Cardiac fibroblast (primary cell): ENCODE results near the gene NRXN3.

Source experiments
- DNase-seq, 2 donors: peaks; one replicate each; pipeline versions ENCODE4 v3.0.0 to v3.0.0-alpha.2; 2010; ENCODE audit warnings: low read depth in 2 of 2
- H3K4me3 ChIP-seq, 2 donors: replicated peaks in 1 of 2; 1 replicate in 1 of 2; 2 replicates in 1 of 2; pipeline ENCODE4 v1.5.1; 2011; ENCODE audit warnings: low read depth in 2 of 2, low read length in 2 of 2, mild to moderate bottlenecking in 2 of 2, moderate library complexity in 1 of 2
- CTCF ChIP-seq: IDR thresholded peaks from one replicate; pipeline ENCODE4 v1.5.1; 2011; ENCODE audit warnings: low read depth, mild to moderate bottlenecking, low read length, inconsistent platforms

NRXN3 gene

DNA sequence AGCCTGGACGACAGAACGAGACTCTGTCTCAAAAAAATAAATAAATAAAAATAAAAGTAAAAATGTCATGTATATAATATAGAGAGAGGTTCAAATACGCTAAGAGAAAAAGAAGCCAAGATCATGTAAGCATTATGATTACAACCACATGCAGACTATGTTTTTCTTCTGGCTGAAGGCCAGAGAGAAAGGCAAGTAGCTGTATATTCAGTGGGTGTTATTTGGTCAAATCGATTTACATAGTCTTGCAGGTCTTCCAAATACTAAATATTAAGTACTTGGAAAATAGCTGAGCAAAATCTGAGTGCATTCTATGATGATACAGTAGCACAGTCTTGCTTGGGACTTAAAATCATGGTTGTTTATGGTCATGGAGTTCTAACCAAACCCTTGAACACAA, 1283.1 kb downstream of the NRXN3 start:
- peak in 1 of 2 donors; percentile 4 for DNase-seq
- TF ChIP-seq CTCF, result no peak
- H3K4me3 ChIP-seq, result no peak overlapping the region

GRCh38 chr14:79464468-79464867, 1294.3 kb downstream of the NRXN3 start:
- no peak for DNase-seq
- no peak overlapping the region for H3K4me3 ChIP-seq
- TF ChIP-seq CTCF, result no peak

DNA sequence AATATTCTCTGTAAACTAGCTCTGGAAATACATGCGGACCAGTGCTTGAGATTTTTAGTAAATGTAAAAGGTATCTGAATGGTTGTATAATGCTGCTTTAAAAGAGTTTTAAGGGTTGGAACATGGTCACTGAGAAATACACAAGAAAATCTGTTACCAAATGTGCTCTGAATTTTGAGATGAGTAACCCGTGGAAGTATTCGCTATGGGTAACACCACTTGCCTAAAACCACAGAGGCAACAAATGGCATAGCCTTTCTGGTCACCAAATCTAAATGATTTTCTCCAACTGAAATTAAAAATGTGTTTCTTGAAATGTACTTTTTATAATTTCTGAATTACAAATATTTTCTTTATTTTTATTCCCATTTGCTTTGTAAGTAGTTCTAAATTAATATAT, 1295.5 kb downstream of the NRXN3 start:
- TF ChIP-seq CTCF, result no peak
- DNase-seq, result no peak
- H3K4me3 ChIP-seq, result no peak overlapping the region

DNA sequence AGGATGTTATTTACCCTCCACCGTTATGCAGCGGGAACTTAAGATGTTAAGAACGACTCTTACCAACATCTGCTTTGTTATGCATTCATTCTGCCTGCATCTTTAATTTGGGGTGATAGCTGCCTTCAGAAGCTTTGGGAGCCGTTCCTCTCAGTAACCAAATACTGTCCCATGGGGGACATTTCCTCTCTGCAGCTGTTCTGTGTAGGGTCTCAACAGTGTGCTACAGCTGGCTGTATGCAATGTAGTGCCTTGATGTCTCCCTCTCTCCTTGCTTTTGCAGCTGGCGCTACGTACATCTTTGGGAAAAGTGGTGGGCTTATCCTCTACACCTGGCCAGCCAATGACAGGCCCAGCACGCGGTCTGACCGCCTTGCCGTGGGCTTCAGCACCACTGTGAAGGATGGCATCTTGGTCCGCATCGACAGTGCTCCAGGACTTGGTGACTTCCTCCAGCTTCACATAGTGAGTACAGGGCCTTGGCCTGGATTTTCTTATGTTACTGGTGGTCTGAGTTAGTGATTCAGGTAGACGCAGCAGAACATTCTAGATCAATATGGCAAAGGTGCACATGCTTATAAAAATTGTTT, 1296.9 kb downstream of the NRXN3 start:
- H3K4me3 ChIP-seq, result no peak overlapping the region
- no peak for TF ChIP-seq CTCF
- no peak for DNase-seq

- no peak for TF ChIP-seq CTCF
- DNase-seq, result peak in 1 of 2 donors; percentile 11
- no peak overlapping the region for H3K4me3 ChIP-seq
Measured at GRCh38 chr14:79467835-79468234, 1297.7 kb downstream of the NRXN3 start.

DNA sequence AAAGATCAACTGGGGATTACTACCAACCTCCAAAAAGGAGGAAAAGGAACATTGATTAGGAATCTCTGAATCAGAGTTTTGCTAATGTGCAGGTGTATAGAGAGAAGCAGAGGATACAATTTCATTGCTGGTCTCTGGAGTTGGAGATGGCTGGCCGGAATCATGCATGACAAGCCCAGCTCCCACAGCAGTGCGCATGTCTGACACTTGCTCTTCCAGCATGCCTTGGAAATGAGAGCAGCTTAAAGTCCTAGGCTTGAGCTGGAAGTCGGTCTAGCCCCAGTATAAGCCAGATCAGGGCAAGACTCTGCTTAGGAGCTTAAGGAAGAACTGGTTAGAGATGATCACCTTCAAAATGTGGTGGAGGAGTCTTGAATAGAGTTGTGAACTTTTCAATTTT, 1298.3 kb downstream of the NRXN3 start:
- H3K4me3 ChIP-seq, result no peak overlapping the region
- no peak for TF ChIP-seq CTCF
- no peak for DNase-seq

- TF ChIP-seq CTCF, result no peak
- no peak for DNase-seq
- no peak overlapping the region for H3K4me3 ChIP-seq
Measured at GRCh38 chr14:79473651-79474050, 1303.5 kb downstream of the NRXN3 start.
